GM21515 (cell line): Measurements from ENCODE around the gene CPNE8.

Experiments used
- ATAC-seq: cut with Tn5 transposase; IDR thresholded peaks from one replicate; pipeline ENCODE4 v1.9.1; 2021; ENCODE audit not compliant: unreplicated experiment

CPNE8 gene

GRCh38 chr12:38905480-38906351, at the start of gene CPNE8:
CPNE8 (minus strand) TSS chr12:38905591; CDS start chr12:38905534, 57 bp downstream.
- peak; percentile 58 for ATAC-seq

DNA sequence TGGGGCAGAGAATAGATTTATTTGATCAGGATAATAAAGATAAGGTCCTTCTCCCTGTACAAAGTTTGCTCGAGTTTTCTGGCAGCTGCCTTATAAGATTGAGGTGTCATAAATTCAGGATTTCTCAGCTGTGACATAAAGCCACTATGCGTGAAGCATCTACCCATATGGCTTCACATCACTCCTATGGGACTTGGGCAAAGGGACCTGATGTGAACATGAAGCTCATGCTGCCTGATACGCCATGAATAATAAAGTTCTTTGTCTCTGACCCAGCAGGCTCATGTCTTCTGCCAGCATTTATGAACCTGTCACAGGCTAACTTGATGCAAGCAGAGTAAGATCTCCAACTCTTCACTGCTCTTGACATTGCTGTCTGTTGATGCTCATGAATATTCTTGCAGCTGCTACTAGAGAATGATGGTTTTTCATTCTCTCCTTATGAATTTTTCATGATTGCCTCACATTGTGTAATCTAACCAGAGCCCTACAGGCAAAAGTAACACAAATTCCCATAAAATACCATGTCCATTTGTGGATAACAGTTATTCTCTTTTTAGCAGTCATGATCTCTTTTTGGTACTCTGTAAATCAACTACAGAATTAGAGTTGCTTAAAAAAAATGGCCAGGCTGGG, 49.0 kb upstream of the CPNE8 start:
- ATAC-seq: no peak

- no peak for ATAC-seq
These were observed 44.0 kb upstream of the CPNE8 start for GRCh38 chr12:38949363-38949762.

GRCh38 chr12:38934686-38935085, 29.3 kb upstream of the CPNE8 start:
- ATAC-seq: no peak

GRCh38 chr12:38934078-38934584, 28.7 kb upstream of the CPNE8 start:
- ATAC-seq: no peak

DNA sequence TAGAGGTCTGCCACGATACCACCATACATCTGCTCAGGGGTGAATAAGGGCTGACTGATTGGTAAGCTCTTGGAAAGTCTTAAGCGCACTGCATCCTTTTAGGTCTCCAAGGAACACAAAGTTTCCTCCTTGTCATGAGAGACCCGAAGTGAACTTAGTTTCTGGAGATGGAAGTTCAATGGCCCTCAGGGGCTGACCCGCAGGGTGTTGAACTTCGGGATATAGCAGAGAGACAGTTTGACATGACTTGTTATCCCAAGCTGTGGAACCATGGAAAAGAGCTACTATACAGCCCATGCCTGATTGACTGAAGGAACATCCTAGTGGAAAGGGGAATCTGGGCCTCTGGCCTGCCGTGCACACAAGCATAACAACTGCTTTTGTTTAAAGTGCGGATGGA, 26.9 kb upstream of the CPNE8 start:
- no peak for ATAC-seq

- no peak for ATAC-seq
These were observed 26.1 kb upstream of the CPNE8 start for GRCh38 chr12:38931461-38931860.

DNA sequence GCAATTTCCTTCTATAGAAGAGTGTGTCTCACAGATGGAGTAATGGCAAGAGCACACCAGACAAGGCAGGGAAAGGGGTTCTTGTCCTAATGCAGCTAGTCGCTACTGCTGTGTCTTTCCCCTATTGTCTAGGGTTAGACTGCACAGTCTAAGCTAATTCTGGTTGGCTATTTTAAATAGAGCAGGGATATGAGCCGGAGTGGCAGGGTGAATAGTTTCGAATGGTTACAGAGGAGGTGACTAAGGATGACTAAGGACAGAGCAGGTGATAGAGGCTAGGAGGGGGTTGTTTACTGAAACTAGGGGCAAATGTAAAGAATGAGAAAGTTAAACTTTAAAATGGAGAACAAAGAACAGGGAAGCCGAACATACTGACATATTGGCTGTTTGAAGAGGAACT, 25.6 kb upstream of the CPNE8 start:
- ATAC-seq: no peak

DNA sequence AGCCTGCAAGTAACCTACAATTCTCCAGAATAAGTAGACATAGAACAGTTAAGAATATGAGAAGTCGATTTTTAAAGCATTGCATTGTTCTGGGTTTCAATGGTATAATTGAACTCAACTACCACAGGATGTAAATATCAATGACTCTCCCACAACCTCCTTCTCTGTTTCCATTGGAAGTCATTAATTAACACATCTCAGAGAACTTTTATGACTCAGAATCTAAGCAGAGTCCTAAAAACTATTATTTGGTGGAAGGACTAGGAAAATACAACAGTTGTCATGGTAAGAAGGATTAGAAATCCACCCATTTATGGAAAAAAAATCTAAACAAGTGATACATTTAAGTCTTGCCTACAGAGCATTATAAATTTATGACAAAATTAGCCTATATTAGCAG, 21.1 kb upstream of the CPNE8 start:
- no peak for ATAC-seq

DNA sequence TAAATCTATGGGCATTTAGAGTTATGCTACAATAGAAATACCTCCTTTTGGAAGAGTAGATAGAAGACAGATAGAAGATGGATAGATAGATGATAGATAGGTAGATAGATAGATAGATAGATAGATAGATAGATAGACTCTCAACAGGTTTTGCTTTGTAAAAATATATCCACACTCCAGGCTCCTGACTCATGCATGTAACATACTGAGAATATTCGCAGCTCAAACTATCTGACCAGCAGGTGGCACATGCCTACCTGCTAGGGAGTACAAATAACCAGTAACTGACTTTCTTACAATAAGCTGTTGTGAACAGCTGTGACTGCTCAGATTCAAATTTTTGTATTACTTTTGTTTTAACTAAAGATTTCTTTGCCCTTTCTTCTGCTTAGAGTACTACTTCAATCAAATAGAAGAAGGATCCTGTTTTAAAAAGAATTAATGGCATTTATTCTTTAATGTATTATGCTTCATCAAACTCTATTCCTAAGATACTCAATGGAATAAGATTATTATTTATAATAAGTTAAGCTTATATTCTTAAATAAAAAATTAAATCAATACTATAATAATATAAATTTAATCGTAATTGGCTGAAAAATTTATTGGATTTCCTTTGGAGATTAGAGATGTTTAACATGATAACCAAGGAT, 15.8 kb upstream of the CPNE8 start:
- peak; percentile 55 for ATAC-seq

DNA sequence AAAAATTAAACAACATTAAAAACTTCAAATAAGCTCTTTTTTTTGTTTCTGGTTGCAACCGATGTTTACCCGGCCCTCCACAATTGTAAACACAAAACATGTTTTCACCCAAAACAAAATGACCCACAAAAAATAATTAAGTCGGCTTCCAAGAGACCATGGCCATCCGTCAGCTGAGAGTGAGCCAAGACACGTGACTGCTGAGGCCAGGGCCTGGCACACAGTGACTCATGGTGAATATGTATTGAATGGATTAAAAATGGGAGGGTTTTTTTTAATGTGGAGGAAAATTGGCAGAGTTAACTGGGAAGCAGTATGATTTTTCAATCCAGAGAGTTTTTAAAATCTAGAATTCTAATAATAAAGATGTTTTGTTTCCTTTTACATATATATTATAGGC, 13.8 kb upstream of the CPNE8 start:
- no peak for ATAC-seq

DNA sequence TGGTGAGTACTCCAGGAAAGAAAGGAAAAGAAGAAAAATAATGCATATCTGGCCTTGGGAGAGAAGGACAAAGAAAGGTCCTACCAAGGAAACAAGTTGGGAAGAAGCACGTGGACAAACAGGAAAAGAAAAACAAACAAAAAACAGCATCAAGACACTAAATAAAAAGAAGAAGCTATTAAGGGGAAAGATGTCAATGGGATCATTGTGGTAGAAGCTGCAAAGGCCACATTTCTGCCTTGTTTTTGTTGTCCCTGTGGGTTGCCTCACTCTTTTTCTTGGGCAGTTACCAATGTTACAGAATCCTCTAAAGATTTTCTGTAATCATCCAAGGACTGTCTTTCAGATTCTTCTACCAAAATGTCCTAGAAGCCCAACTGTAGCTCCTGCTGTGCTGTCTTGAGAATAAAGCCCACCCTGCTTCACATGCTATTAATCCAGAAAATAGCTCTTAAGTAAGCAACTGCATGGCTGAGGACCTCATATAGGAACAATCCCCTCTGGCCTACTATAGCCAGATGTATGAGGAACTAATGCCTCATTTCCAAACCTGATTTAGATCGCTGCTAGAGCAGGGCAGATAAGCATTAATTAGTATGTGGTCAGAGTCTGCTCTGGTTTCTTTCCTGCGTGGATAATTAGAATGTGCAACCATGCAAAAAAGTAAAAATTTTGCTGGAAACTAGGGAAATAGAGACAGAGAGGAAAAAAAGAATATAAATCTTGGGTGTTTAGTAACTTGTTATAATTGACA, 10.2 kb upstream of the CPNE8 start:
- no peak for ATAC-seq

DNA sequence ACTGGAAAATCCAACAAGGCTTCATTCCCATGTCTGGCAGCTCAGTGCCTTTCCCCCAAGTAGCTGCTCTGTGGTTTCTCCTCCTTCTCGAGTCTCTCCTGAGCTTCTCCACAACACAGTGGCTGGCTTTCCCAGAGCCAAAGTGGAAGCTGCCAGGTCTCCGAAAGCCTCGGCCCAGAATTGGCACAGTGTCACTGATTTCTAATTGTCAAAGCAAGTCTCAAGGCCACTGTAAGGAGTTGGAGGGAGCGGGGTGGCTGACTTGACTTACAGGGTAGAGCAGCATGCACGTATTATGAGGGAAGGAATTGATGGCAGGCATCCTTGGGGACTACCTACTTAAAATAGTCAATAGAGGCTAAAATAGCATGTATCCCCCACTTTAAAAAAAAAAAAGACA, 6.7 kb upstream of the CPNE8 start:
- no peak for ATAC-seq

GRCh38 chr12:38911611-38912010, 6.2 kb upstream of the CPNE8 start:
- ATAC-seq: no peak

DNA sequence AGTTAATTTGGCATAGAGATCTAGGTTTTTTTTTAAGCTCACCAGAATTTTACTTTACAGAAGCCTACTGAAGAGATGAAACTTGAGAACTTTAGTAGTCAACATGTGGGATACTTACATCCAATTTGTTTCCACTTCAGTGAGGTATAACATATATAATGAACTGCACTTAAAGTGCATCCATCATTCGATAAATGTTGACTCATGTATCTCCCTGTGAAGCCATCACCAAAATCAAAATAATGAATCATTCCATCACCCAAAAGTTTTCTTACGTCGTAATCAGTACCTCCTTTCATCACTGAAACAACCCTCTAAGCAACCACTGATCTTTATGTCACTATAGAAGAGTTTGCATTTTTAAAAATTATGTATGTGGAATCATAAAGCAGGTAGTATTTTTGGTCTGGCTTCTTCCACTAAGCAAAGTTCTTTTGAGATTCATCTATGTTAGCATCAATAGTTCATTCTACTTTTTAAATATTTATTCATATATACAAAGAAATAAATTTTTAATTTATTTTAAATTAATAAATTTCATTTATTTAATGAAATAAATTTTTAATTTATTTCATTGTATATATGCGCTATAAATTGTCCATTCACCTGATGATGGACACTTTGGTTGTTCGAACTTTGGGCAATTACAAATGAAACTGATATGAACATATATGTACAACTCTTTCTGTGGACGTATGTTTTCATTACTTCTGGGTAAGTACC, 2.0 kb upstream of the CPNE8 start:
- no peak for ATAC-seq

GRCh38 chr12:38906482-38907200, 1.2 kb upstream of the CPNE8 start:
- peak; percentile 57 for ATAC-seq

GRCh38 chr12:38904537-38905479, 583 bp downstream of the CPNE8 start:
- peak; percentile 60 for ATAC-seq

- ATAC-seq: no peak
These were observed 1.8 kb downstream of the CPNE8 start for GRCh38 chr12:38903596-38903995.
